Measurements from ENCODE around the gene MAGEB2.

The MAGEB2 gene

DNA sequence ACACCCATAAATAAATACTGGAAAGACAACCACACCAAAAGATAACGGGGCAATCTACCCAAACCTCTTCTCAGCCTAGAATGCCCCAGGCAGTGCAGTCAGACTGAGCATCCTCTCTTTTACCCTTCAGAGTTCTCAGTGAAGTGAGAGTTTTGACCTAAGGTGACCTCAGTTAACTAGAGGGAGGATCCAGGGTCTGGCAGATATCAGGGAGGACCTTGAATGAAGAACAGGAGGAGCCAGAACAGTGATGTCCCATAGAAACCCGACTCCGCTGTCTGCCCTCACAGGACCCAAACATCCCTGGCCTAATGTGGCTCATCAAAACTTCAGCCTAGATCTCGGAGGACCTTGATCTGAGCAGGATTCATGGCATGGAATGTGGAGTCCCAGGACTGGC, 15.0 kb downstream of the MAGEB2 start, which contains the start of gene MAGEB3:
Gene MAGEB3, plus strand, starts transcription at position 263 of the 400 bp plus-strand sequence. CDS start 5,268 bp downstream, outside the sequence.
- Histone ChIP-seq H3K4me3 (ENCODE audit: low read depth, low read length, poor library complexity, severe bottlenecking) (no peak within 1 kb of the TSS), H3K9me3 (ENCODE audit: low read length) (no peaks in the 10 kb centered on the region), H3K79me2 (ENCODE audit: insufficient read depth, low read length) (no peaks in the 10 kb centered on the region), H2AFZ (ENCODE audit: low read length) (no peak within 1 kb of the TSS), H3K4me2 (ENCODE audit: low read length) (no peak within 1 kb of the TSS), H3K9me2 (ENCODE audit: low read depth, low read length) (no peaks in the 10 kb centered on the region), H3K4me1 (ENCODE audit: insufficient read depth, low read length, severe bottlenecking) (no peaks in the 10 kb centered on the region), H3F3A (ENCODE audit: insufficient read depth, low read length) (no peaks in the 10 kb centered on the region), H3K9ac (ENCODE audit: low read length) (no peak within 1 kb of the TSS), H4K20me1 (ENCODE audit: insufficient read depth, low read length) (no peaks in the 10 kb centered on the region), H3K27ac (ENCODE audit: low read depth, low read length, poor library complexity, severe bottlenecking) (no peak within 1 kb of the TSS), H3K36me3 (ENCODE audit: insufficient read depth, low read length) (no peaks in the 10 kb centered on the region), H3K27me3 (ENCODE audit: insufficient read depth, low read length) (no peaks in the 10 kb centered on the region)
- no peak for TF ChIP-seq EZH2 (IDR thresholded peaks at IDR 0.05; ENCODE audit: borderline replicate concordance, low read length)
- TF ChIP-seq, protein P1, sequence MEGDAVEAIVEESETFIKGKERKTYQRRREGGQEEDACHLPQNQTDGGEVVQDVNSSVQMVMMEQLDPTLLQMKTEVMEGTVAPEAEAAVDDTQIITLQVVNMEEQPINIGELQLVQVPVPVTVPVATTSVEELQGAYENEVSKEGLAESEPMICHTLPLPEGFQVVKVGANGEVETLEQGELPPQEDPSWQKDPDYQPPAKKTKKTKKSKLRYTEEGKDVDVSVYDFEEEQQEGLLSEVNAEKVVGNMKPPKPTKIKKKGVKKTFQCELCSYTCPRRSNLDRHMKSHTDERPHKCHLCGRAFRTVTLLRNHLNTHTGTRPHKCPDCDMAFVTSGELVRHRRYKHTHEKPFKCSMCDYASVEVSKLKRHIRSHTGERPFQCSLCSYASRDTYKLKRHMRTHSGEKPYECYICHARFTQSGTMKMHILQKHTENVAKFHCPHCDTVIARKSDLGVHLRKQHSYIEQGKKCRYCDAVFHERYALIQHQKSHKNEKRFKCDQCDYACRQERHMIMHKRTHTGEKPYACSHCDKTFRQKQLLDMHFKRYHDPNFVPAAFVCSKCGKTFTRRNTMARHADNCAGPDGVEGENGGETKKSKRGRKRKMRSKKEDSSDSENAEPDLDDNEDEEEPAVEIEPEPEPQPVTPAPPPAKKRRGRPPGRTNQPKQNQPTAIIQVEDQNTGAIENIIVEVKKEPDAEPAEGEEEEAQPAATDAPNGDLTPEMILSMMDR (IDR thresholded peaks at IDR 0.05; ENCODE audit: low read length) = no peak

DNA sequence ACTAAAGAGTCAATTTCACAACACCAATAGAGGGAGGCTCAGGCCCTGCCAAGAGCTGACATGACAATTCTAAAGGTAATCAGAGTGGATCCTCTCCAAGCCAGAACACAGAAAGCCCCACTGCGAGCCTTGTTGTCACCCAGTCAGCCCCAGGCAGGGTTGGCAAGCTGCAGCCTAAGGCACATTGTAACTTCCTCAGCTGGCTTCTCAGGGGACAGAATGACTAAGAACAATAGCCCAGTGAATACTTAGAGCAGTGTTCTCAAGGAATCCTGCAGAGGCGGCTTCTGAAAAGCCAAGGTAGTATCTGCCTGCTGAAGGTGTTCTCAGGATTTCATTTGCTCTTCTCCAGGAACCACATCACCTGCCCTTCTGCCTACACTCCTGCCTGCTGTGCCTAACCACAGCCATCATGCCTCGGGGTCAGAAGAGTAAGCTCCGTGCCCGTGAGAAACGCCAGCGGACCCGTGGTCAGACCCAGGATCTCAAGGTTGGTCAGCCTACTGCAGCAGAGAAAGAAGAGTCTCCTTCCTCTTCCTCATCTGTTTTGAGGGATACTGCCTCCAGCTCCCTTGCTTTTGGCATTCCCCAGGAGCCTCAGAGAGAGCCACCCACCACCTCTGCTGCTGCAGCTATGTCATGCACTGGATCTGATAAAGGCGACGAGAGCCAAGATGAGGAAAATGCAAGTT, 26.5 kb downstream of the MAGEB2 start, which contains the start of gene MAGEB4:
Gene MAGEB4, plus strand, starts transcription at position 277 of the 692 bp plus-strand sequence. Its CDS starts 136 bp downstream, at position 413.
- Histone ChIP-seq H3K4me2 (ENCODE audit: low read length) (no peak within 1 kb of the TSS), H3K4me3 (ENCODE audit: low read depth, low read length, poor library complexity, severe bottlenecking) (no peak within 1 kb of the TSS), H3K9me2 (ENCODE audit: low read depth, low read length) (no peaks in the 10 kb centered on the region), H3K27me3 (ENCODE audit: insufficient read depth, low read length) (no peaks in the 10 kb centered on the region), H3K4me1 (ENCODE audit: insufficient read depth, low read length, severe bottlenecking) (no peaks in the 10 kb centered on the region), H4K20me1 (ENCODE audit: insufficient read depth, low read length) (no peaks in the 10 kb centered on the region), H2AFZ (ENCODE audit: low read length) (no peak within 1 kb of the TSS), H3K36me3 (ENCODE audit: insufficient read depth, low read length) (no peaks in the 10 kb centered on the region), H3K9me3 (ENCODE audit: low read length) (no peaks in the 10 kb centered on the region), H3K9ac (ENCODE audit: low read length) (no peak within 1 kb of the TSS), H3K79me2 (ENCODE audit: insufficient read depth, low read length) (no peaks in the 10 kb centered on the region), H3F3A (ENCODE audit: insufficient read depth, low read length) (no peaks in the 10 kb centered on the region), H3K27ac (ENCODE audit: low read depth, low read length, poor library complexity, severe bottlenecking) (no peak within 1 kb of the TSS)
- no peak for TF ChIP-seq EZH2 (IDR thresholded peaks at IDR 0.05; ENCODE audit: borderline replicate concordance, low read length)
- TF ChIP-seq, protein P1 (IDR thresholded peaks at IDR 0.05; ENCODE audit: low read length) = no peak

DNA sequence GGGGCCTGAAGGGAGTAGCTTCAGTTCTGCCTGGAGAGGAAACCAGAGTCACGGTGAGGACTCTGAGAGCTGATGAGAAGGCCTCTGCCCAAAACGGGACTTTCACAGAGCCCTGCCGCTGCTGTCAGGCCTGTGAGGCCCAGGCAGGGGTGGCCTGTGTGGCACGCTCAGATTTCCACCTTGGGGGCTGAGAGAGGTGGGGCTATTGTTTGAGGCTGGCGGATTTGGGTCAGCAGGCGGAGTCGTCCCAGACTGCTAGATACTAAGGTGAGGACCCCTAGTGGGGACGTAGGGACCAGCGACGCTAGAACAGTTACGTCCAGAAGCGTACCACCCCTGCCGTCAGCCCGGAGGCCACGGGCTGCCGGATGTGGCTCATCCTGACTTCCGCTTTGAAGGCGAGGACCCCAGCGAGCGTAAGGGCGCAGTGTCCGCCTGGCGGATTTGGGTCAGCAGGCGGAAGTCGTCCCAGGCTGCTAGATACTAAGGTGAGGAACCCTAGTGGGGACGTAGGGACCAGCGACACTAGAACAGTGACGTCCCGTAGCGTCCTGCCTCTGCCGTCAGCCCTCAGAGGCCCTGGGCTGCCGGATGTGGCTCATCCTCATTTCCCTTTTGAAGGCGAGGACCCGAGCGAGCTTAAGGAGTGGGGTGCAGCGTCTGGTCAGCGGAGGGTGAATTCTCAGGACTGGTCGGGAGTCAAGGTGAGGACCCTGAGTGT, 31.6 kb downstream of the MAGEB2 start, which contains the start of gene MAGEB1:
Gene MAGEB1, plus strand, starts transcription at position 378 of the 721 bp plus-strand sequence. CDS start 3,348 bp downstream, outside the sequence.
- Histone ChIP-seq H3K27me3 (ENCODE audit: insufficient read depth, low read length) (no peaks in the 10 kb centered on the region), H3K4me3 (ENCODE audit: low read depth, low read length, poor library complexity, severe bottlenecking) (no peak within 1 kb of the TSS), H3K9me3 (ENCODE audit: low read length) (no peaks in the 10 kb centered on the region), H2AFZ (ENCODE audit: low read length) (no peak within 1 kb of the TSS), H3K4me2 (ENCODE audit: low read length) (no peak within 1 kb of the TSS), H3K4me1 (ENCODE audit: insufficient read depth, low read length, severe bottlenecking) (no peaks in the 10 kb centered on the region), H3K36me3 (ENCODE audit: insufficient read depth, low read length) (no peaks in the 10 kb centered on the region), H3K9me2 (ENCODE audit: low read depth, low read length) (no peaks in the 10 kb centered on the region), H3K79me2 (ENCODE audit: insufficient read depth, low read length) (no peaks in the 10 kb centered on the region), H3K27ac (ENCODE audit: low read depth, low read length, poor library complexity, severe bottlenecking) (no peak within 1 kb of the TSS), H3K9ac (ENCODE audit: low read length) (no peak within 1 kb of the TSS), H3F3A (ENCODE audit: insufficient read depth, low read length) (no peaks in the 10 kb centered on the region), H4K20me1 (ENCODE audit: insufficient read depth, low read length) (no peaks in the 10 kb centered on the region)
- TF ChIP-seq, protein P1 (IDR thresholded peaks at IDR 0.05; ENCODE audit: low read length) = peak; percentile 11; the same call in 1 of the 2 replicates
- no peak for TF ChIP-seq EZH2 (IDR thresholded peaks at IDR 0.05; ENCODE audit: borderline replicate concordance, low read length)
